IMR-90 (cell line): ENCODE measurements around the gene ELOVL2. TPM values are rescaled to one million over a fixed set of nuclear protein-coding genes. Genes with fewer than 3 reads are reported as not detected.

Experiments
- ATAC-seq: fragments of 200-7000 bp; cut with Tn5 transposase; 2 replicates; pipeline ENCODE4 v1.9.1; 2020; ENCODE audit warnings: low read depth, mild to moderate bottlenecking, moderate library complexity
- BruUV-seq: library from RNA; stranded (reverse); fragments of 400-500 nt; replicated peaks from 2 replicates; lab custom pipeline; 2021; lab: Mats Ljungman, UMichigan
- CTCF ChIA-PET: fragments of 300-600 bp; formaldehyde crosslinking; extraction: SDS; loops from one replicate; lab custom pipeline; 2021; ENCODE audit warnings: antibody characterized with exemption; lab: Yijun Ruan, JAX
- POLR2A ChIA-PET: fragments of 300-600 bp; sonication (Branson Sonifier 250); formaldehyde crosslinking; loops from one replicate; lab custom pipeline; 2022; ENCODE audit warnings: antibody characterized with exemption; ENCODE audit not compliant: unreplicated experiment; lab: Charles Lee
- DNase-seq: peaks from one replicate; pipeline ENCODE4 v3.0.0; 2013
- H2AFZ ChIP-seq: replicated peaks from 2 replicates; pipeline ENCODE3; 2013; ENCODE audit warnings: low read length, mild to moderate bottlenecking; ENCODE audit not compliant: poor library complexity
- H2AK5ac ChIP-seq: 2 replicates; pipeline ENCODE4 v1.6.1; 2013; ENCODE audit warnings: low read depth, low read length, inconsistent platforms
- H2AK9ac ChIP-seq: replicated peaks from 2 replicates; pipeline ENCODE3; 2013; ENCODE audit warnings: mild to moderate bottlenecking, low read depth, low read length, moderate library complexity; ENCODE audit not compliant: poor library complexity
- H2BK120ac ChIP-seq: 2 replicates; pipeline ENCODE4 v1.6.1; 2013; ENCODE audit warnings: low read depth, low read length, inconsistent platforms
- H2BK15ac ChIP-seq: 3 replicates; pipeline ENCODE4 v1.6.1; 2013; ENCODE audit warnings: low read depth, low read length, inconsistent platforms
- H2BK20ac ChIP-seq: 2 replicates; pipeline ENCODE4 v1.6.1; 2013; ENCODE audit warnings: low read depth, mild to moderate bottlenecking, inconsistent platforms, low read length, moderate library complexity
- H2BK5ac ChIP-seq: 2 replicates; pipeline ENCODE4 v1.6.1; 2013; ENCODE audit warnings: mild to moderate bottlenecking, low read depth, low read length, inconsistent platforms; ENCODE audit not compliant: poor library complexity, severe bottlenecking
- H3K14ac ChIP-seq: replicated peaks from 2 replicates; pipeline ENCODE4 v1.6.1; 2013; ENCODE audit warnings: low read depth, low read length, inconsistent platforms
- H3K18ac ChIP-seq: 2 replicates; pipeline ENCODE4 v1.6.1; 2013; ENCODE audit warnings: low read depth, low read length, control low read depth
- H3K23ac ChIP-seq: 2 replicates; pipeline ENCODE4 v1.6.1; 2013; ENCODE audit warnings: low read depth, low read length, inconsistent platforms
- H3K27ac ChIP-seq: 2 replicates; pipeline ENCODE4 v1.5.1; 2013; ENCODE audit warnings: mild to moderate bottlenecking, control low read depth, low read length; ENCODE audit not compliant: insufficient read depth
- H3K27me3 ChIP-seq: 2 replicates; pipeline ENCODE4 v1.6.1; 2013; ENCODE audit warnings: low read length; ENCODE audit not compliant: control insufficient read depth, insufficient read depth
- H3K36me3 ChIP-seq: 2 replicates; pipeline ENCODE4 v1.6.1; 2013; ENCODE audit warnings: low read length, mixed read lengths; ENCODE audit not compliant: control insufficient read depth, insufficient read depth
- H3K4ac ChIP-seq: 2 replicates; pipeline ENCODE4 v1.6.1; 2013; ENCODE audit warnings: low read depth, low read length, inconsistent platforms
- H3K4me1 ChIP-seq: 2 replicates; pipeline ENCODE4 v1.6.1; 2013; ENCODE audit warnings: low read length, mixed read lengths; ENCODE audit not compliant: control insufficient read depth, insufficient read depth
- H3K4me2 ChIP-seq: 2 replicates; pipeline ENCODE4 v1.6.1; 2013; ENCODE audit warnings: low read depth, mild to moderate bottlenecking, control low read depth, low read length, moderate library complexity
- H3K4me3 ChIP-seq: 2 replicates; pipeline ENCODE4 v1.5.1; 2013; ENCODE audit warnings: low read depth, mild to moderate bottlenecking, control low read depth, low read length, moderate library complexity; ENCODE audit not compliant: insufficient read depth
- H3K56ac ChIP-seq: 2 replicates; pipeline ENCODE4 v1.6.1; 2013; ENCODE audit warnings: low read length, inconsistent platforms; ENCODE audit not compliant: insufficient read depth; ENCODE audit errors: extremely low read depth
- H3K79me1 ChIP-seq, 2 experiments: 2 replicates each; pipeline ENCODE4 v1.6.1; 2013; ENCODE audit warnings: low read length in 2 of 2, inconsistent platforms in 1 of 2, low read depth in 1 of 2
- H3K9ac ChIP-seq: 2 replicates; pipeline ENCODE4 v1.6.1; 2013; ENCODE audit warnings: low read depth, low read length, control low read depth
- H3K9me1 ChIP-seq: 2 replicates; pipeline ENCODE4 v1.6.1; 2013; ENCODE audit warnings: low read length, inconsistent platforms; ENCODE audit not compliant: insufficient read depth
- H3K9me3 ChIP-seq: 2 replicates; pipeline ENCODE4 v1.6.1; 2013; ENCODE audit warnings: low read length; ENCODE audit not compliant: control insufficient read depth, insufficient read depth
- H4K20me1 ChIP-seq: 2 replicates; pipeline ENCODE4 v1.6.1; 2013; ENCODE audit warnings: low read length, inconsistent platforms; ENCODE audit not compliant: insufficient read depth
- H4K5ac ChIP-seq: 2 replicates; pipeline ENCODE4 v1.6.1; 2013; ENCODE audit warnings: mild to moderate bottlenecking, low read depth, low read length, control low read depth
- H4K8ac ChIP-seq, 2 experiments: 2 replicates each; pipeline ENCODE4 v1.6.1; 2013; ENCODE audit warnings: low read depth in 2 of 2, low read length in 2 of 2, control low read depth in 1 of 2, inconsistent platforms in 1 of 2
- H4K91ac ChIP-seq: 2 replicates; pipeline ENCODE4 v1.6.1; 2013; ENCODE audit warnings: low read depth, low read length, inconsistent platforms; ENCODE audit not compliant: insufficient read depth
- MAZ ChIP-seq: IDR thresholded peaks from 2 replicates; pipeline ENCODE4 v1.6.1; 2012; ENCODE audit warnings: low read depth, mild to moderate bottlenecking, low read length, improper control_type of control experiment, moderate library complexity, borderline replicate concordance
- NFE2L2 ChIP-seq: fragments of 150-350 bp; IDR thresholded peaks from 2 replicates; pipeline ENCODE4 v1.6.1; 2016; ENCODE audit warnings: low read depth, mild to moderate bottlenecking, low read length
- RAD21 ChIP-seq: IDR thresholded peaks from 2 replicates; pipeline ENCODE4 v1.6.1; 2012; ENCODE audit warnings: low read length, improper control_type of control experiment
- RCOR1 ChIP-seq: IDR thresholded peaks from 2 replicates; pipeline ENCODE4 v1.6.1; 2012; ENCODE audit warnings: mild to moderate bottlenecking, low read length, improper control_type of control experiment; ENCODE audit not compliant: insufficient replicate concordance
- WGBS, 2 experiments: methylation state at CpG; one replicate each; pipeline versions ENCODE4 v1.1.5 to v1.1.7; 2013; ENCODE audit warnings: missing lambda C conversion rate in 2 of 2; ENCODE audit not compliant: insufficient read length in 1 of 2; ENCODE audit errors: extremely low coverage in 2 of 2; 5-methylcytosine and 5-hydroxymethylcytosine counted together
- dilution Hi-C: fragments of 300-500 bp; cut with HindIII; formaldehyde crosslinking; loops from one replicate; pipeline ENCODE4 v1.14.3; 2018; ENCODE audit warnings: low sequenced_read_pairs; ENCODE audit not compliant: unreplicated experiment
- in situ Hi-C: fragments of 300-500 bp; cut with MboI; formaldehyde crosslinking; loops from 3 replicates; pipeline ENCODE4 v1.14.3; 2019; ENCODE audit warnings: low sequenced_read_pairs, inconsistent platforms, mixed read lengths
- intact Hi-C: fragments of 100-400 bp; cut with micrococcal nuclease; formaldehyde crosslinking; loops from 2 replicates; pipeline ENCODE4 v1.10.0; 2022
- polyA plus RNA-seq, 3 experiments: library from polyadenylated mRNA; depleted of rRNA; stranded (reverse); fragments of >200 nt; gene quantifications; 2 replicates each; pipeline ENCODE4 v1.2.3, GENCODE V29; 2012; ENCODE audit warnings: low replicate concordance in 1 of 3
- total RNA-seq: library from RNA; depleted of rRNA; stranded (reverse); fragments of >200 nt; gene quantifications from 2 replicates; pipeline ENCODE4 v1.2.3, GENCODE V29; 2012
- TF ChIP-seq, protein P1 (sequence below): fragments of 150-350 bp; IDR thresholded peaks from 2 replicates; pipeline ENCODE4 v1.6.1; 2016; ENCODE audit warnings: low read depth, mild to moderate bottlenecking, low read length, moderate library complexity, borderline replicate concordance

Gene ELOVL2
- total and polyA plus RNA-seq, 2 of the 4 experiments (the other 2 are of a cell fraction) = 6.3 to 7.9 TPM

DNA sequence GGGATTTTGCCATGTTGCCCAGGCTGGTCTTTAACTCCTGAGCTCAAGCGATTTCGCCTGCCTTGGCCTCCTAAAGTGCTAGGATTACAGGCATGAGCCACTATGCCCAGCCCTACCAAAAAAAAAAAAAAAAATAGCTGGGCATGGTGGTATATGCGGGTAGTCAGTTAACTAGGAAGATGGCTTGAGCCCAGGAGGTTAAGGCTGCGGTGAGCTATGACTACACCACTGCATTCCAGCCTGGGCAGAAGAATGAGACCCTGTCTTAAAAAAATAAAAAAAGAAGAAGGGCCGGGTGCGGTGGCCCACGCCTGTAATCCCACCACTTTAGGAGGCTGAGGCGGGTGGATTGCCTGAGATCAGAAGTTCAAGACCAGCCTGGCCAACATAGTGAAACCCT, 50.2 kb downstream of the ELOVL2 start:
- no peaks in the 10 kb centered on the region for H3K27me3 ChIP-seq
- H3K27ac ChIP-seq = no peak overlapping the region
- H2BK15ac ChIP-seq = no peak overlapping the region
- no peaks in the 10 kb centered on the region for H3K36me3 ChIP-seq
- no peak overlapping the region for H3K14ac ChIP-seq
- POLR2A ChIA-PET = interaction anchor here (0.7 kb wide), 1 partner anchor 548 kb away, joined by 13 read pairs; no protein-coding TSS in a partner anchor
- no peak overlapping the region for H3K56ac ChIP-seq
- in situ Hi-C loops = no loop called here
- ATAC-seq (no peak), DNase-seq (no peak)
- no peak overlapping the region for H4K8ac ChIP-seq
- no peak overlapping the region for H2AK9ac ChIP-seq
- H3K9ac ChIP-seq = no peak overlapping the region
- intact Hi-C loops = no loop called here
- no peaks in the 10 kb centered on the region for H3K9me3 ChIP-seq
- H2AK5ac ChIP-seq = no peak overlapping the region
- no CpG with 5 or more reads among the region's 8 CpGs for WGBS, 2 experiments
- H3K79me1 ChIP-seq = no peaks in the 10 kb centered on the region
- H3K4ac ChIP-seq = no peak overlapping the region
- H3K4me2 ChIP-seq = no peak overlapping the region
- no peak overlapping the region for H3K18ac ChIP-seq
- no TSS peak for BruUV-seq
- H3K9me1 ChIP-seq = peaks cover 3% of the 10 kb centered on the region; the same call in 1 of the 2 replicates
- H4K20me1 ChIP-seq = no peaks in the 10 kb centered on the region
- no peak overlapping the region for H4K91ac ChIP-seq
- dilution Hi-C loops = no loop called here
- no peak overlapping the region for H2BK120ac ChIP-seq
- H4K5ac ChIP-seq = no peak overlapping the region
- TF ChIP-seq NFE2L2 (no peak), RAD21 (no peak), RCOR1 (no peak), MAZ (no peak)
- TF ChIP-seq, protein P1, sequence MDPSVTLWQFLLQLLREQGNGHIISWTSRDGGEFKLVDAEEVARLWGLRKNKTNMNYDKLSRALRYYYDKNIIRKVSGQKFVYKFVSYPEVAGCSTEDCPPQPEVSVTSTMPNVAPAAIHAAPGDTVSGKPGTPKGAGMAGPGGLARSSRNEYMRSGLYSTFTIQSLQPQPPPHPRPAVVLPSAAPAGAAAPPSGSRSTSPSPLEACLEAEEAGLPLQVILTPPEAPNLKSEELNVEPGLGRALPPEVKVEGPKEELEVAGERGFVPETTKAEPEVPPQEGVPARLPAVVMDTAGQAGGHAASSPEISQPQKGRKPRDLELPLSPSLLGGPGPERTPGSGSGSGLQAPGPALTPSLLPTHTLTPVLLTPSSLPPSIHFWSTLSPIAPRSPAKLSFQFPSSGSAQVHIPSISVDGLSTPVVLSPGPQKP = no peak
- no peak overlapping the region for H3K23ac ChIP-seq
- H3K4me3 ChIP-seq = no peak overlapping the region
- CTCF ChIA-PET = no interaction called here
- no peak overlapping the region for H2AFZ ChIP-seq
- H2BK20ac ChIP-seq = no peak overlapping the region
- H3K4me1 ChIP-seq = no peaks in the 10 kb centered on the region
- no peak overlapping the region for H2BK5ac ChIP-seq
